Activated CD8-positive, alpha-beta memory T cell treated with anti-CD3 and anti-CD28 coated beads, Interleukin-2, amount 10 ng/mL, durations not matched to agents 7 days and 5 days (primary cell): ENCODE measurements around the gene DKK3. TPM values are rescaled to one million over a fixed set of nuclear protein-coding genes. Genes with fewer than 3 reads are reported as not detected.

Experiments used
- ATAC-seq: fragments of 150-1000 bp; cut with Tn5 transposase; one replicate; pipeline ENCODE4 v1.10.0; 2021; ENCODE audit warnings: moderate library complexity
- CTCF ChIA-PET: fragments of 350-600 bp; sonication (Branson Sonifier 250); formaldehyde crosslinking; loops from one replicate; lab custom pipeline; 2021; ENCODE audit warnings: antibody characterized with exemption; lab: Charles Lee
- DNase-seq: peaks from one replicate; pipeline ENCODE4 v3.0.0-alpha.2; 2020
- H3K27ac Mint-ChIP-seq: one replicate; pipeline ENCODE4 v1.8.0; 2021; ENCODE audit warnings: mild to moderate bottlenecking, mixed read lengths
- H3K27me3 Mint-ChIP-seq: one replicate; pipeline ENCODE4 v1.8.0; 2021; ENCODE audit warnings: mixed read lengths
- H3K36me3 Mint-ChIP-seq: one replicate; pipeline ENCODE4 v1.8.0; 2021; ENCODE audit warnings: mild to moderate bottlenecking, mixed read lengths
- H3K4me1 Mint-ChIP-seq: one replicate; pipeline ENCODE4 v1.8.0; 2021; ENCODE audit warnings: mixed read lengths
- H3K4me3 Mint-ChIP-seq: one replicate; pipeline ENCODE4 v1.8.0; 2021; ENCODE audit warnings: mild to moderate bottlenecking, moderate library complexity, mixed read lengths
- H3K9me3 Mint-ChIP-seq: one replicate; pipeline ENCODE4 v1.8.0; 2022; ENCODE audit warnings: low read depth, mixed read lengths
- total RNA-seq, 2 experiments: library from RNA; stranded (reverse); gene quantifications; one replicate each; pipeline ENCODE4 v1.2.3, GENCODE V29; 2021

DKK3 gene
- total RNA-seq, 2 experiments from 2014 or later, result not detected

- H3K36me3 Mint-ChIP-seq, result no peaks in the 10 kb centered on the region
- ATAC-seq (no peak), DNase-seq (no peak)
- H3K4me3 Mint-ChIP-seq, result no peak overlapping the region
- CTCF ChIA-PET, result interaction anchor here (1.7 kb wide), 1 partner anchor 262 kb away, joined by 5 read pairs; no protein-coding TSS in a partner anchor
- H3K27ac Mint-ChIP-seq, result no peak overlapping the region
- H3K9me3 Mint-ChIP-seq, result no peaks in the 10 kb centered on the region
- H3K4me1 Mint-ChIP-seq, result peaks cover 10% of the 10 kb centered on the region
- peaks cover 22% of the 10 kb centered on the region for H3K27me3 Mint-ChIP-seq
Measured at GRCh38 chr11:12026331-12027211, 18.1 kb upstream of the DKK3 start.

- no peaks in the 10 kb centered on the region for H3K9me3 Mint-ChIP-seq
- H3K4me3 Mint-ChIP-seq, result no peak overlapping the region
- peaks cover 29% of the 10 kb centered on the region for H3K27me3 Mint-ChIP-seq
- peaks cover 10% of the 10 kb centered on the region for H3K4me1 Mint-ChIP-seq
- no peak for ATAC-seq
- DNase-seq, result no peak
- H3K27ac Mint-ChIP-seq, result no peak overlapping the region
- H3K36me3 Mint-ChIP-seq, result no peaks in the 10 kb centered on the region
- CTCF ChIA-PET, result no interaction called here
Measured at GRCh38 chr11:12024254-12024926, 16.0 kb upstream of the DKK3 start.

- Mint-ChIP-seq H3K4me1 (peaks cover 10% of the 10 kb centered on the region), H3K27me3 (peaks cover 29% of the 10 kb centered on the region), H3K9me3 (no peaks in the 10 kb centered on the region), H3K27ac (no peak overlapping the region), H3K36me3 (no peaks in the 10 kb centered on the region), H3K4me3 (no peak overlapping the region)
- CTCF ChIA-PET, result no interaction called here
- no peak for ATAC-seq
- no peak for DNase-seq
Measured at GRCh38 chr11:12023015-12023414, 14.6 kb upstream of the DKK3 start.

- CTCF ChIA-PET, result interaction anchor here (1.6 kb wide), 1 partner anchor 24 kb away, joined by 4 read pairs; no protein-coding TSS in a partner anchor
- Mint-ChIP-seq H3K27ac (no peak overlapping the region), H3K4me3 (no peak overlapping the region), H3K9me3 (no peaks in the 10 kb centered on the region), H3K27me3 (peaks cover 37% of the 10 kb centered on the region), H3K4me1 (no peaks in the 10 kb centered on the region), H3K36me3 (no peaks in the 10 kb centered on the region)
- no peak for ATAC-seq
- no peak for DNase-seq
Measured at GRCh38 chr11:12020546-12020945, 12.1 kb upstream of the DKK3 start.

- Mint-ChIP-seq H3K4me3 (no peak overlapping the region), H3K27me3 (peaks cover 40% of the 10 kb centered on the region), H3K9me3 (no peaks in the 10 kb centered on the region), H3K36me3 (no peaks in the 10 kb centered on the region), H3K4me1 (no peaks in the 10 kb centered on the region), H3K27ac (no peak overlapping the region)
- DNase-seq, result no peak
- CTCF ChIA-PET, result interaction anchor here (1.3 kb wide), 1 partner anchor 24 kb away, joined by 3 read pairs; no protein-coding TSS in a partner anchor
- no peak for ATAC-seq
Measured at GRCh38 chr11:12019866-12020416, 11.5 kb upstream of the DKK3 start.

GRCh38 chr11:12019337-12019736, 10.9 kb upstream of the DKK3 start:
- no peak for DNase-seq
- no peak overlapping the region for H3K27ac Mint-ChIP-seq
- no peak for ATAC-seq
- no peaks in the 10 kb centered on the region for H3K4me1 Mint-ChIP-seq
- CTCF ChIA-PET, result interaction anchor here (1.3 kb wide), 1 partner anchor 24 kb away, joined by 3 read pairs; no protein-coding TSS in a partner anchor
- H3K27me3 Mint-ChIP-seq, result peaks cover 45% of the 10 kb centered on the region
- no peaks in the 10 kb centered on the region for H3K36me3 Mint-ChIP-seq
- H3K4me3 Mint-ChIP-seq, result no peak overlapping the region
- H3K9me3 Mint-ChIP-seq, result no peaks in the 10 kb centered on the region

- CTCF ChIA-PET, result no interaction called here
- H3K36me3 Mint-ChIP-seq, result no peaks in the 10 kb centered on the region
Measured at GRCh38 chr11:12017865-12018453, 9.5 kb upstream of the DKK3 start.

GRCh38 chr11:12017243-12017678, 8.8 kb upstream of the DKK3 start:
- H3K36me3 Mint-ChIP-seq, result no peaks in the 10 kb centered on the region
- ATAC-seq (no peak), DNase-seq (no peak)
- H3K9me3 Mint-ChIP-seq, result no peaks in the 10 kb centered on the region
- H3K27me3 Mint-ChIP-seq, result peaks cover 55% of the 10 kb centered on the region
- H3K4me3 Mint-ChIP-seq, result no peak overlapping the region
- CTCF ChIA-PET, result interaction anchor here (1.0 kb wide), 1 partner anchor 264 kb away, joined by 3 read pairs; no protein-coding TSS in a partner anchor
- H3K27ac Mint-ChIP-seq, result no peak overlapping the region
- no peaks in the 10 kb centered on the region for H3K4me1 Mint-ChIP-seq

More at GRCh38 chr11:12017865-12018453, 9.5 kb upstream of the DKK3 start:
- Mint-ChIP-seq H3K4me1 (no peaks in the 10 kb centered on the region), H3K27me3 (peaks cover 54% of the 10 kb centered on the region), H3K4me3 (no peak overlapping the region), H3K9me3 (no peaks in the 10 kb centered on the region), H3K27ac (no peak overlapping the region)
- DNase-seq, result no peak
- ATAC-seq, result no peak

- no peak overlapping the region for H3K4me3 Mint-ChIP-seq
- ATAC-seq (no peak), DNase-seq (no peak)
- no peaks in the 10 kb centered on the region for H3K36me3 Mint-ChIP-seq
- H3K27me3 Mint-ChIP-seq, result peaks cover 55% of the 10 kb centered on the region
- H3K27ac Mint-ChIP-seq, result no peak overlapping the region
- CTCF ChIA-PET, result interaction anchor here (0.9 to 1.0 kb wide), 2 partner anchors 217 to 265 kb away, joined by 3 read pairs; no protein-coding TSS in a partner anchor
- H3K9me3 Mint-ChIP-seq, result no peaks in the 10 kb centered on the region
- no peaks in the 10 kb centered on the region for H3K4me1 Mint-ChIP-seq
Measured at GRCh38 chr11:12016246-12016645, 7.8 kb upstream of the DKK3 start.

GRCh38 chr11:12015486-12015885, 7.1 kb upstream of the DKK3 start:
- H3K4me3 Mint-ChIP-seq, result no peak overlapping the region
- no peak for DNase-seq
- H3K27ac Mint-ChIP-seq, result no peak overlapping the region
- H3K27me3 Mint-ChIP-seq, result peaks cover 59% of the 10 kb centered on the region
- H3K4me1 Mint-ChIP-seq, result no peaks in the 10 kb centered on the region
- H3K9me3 Mint-ChIP-seq, result no peaks in the 10 kb centered on the region
- no peaks in the 10 kb centered on the region for H3K36me3 Mint-ChIP-seq
- ATAC-seq, result no peak
- CTCF ChIA-PET, result interaction anchor here (0.7 to 0.9 kb wide), 2 partner anchors 37 to 216 kb away, joined by 3 read pairs; no protein-coding TSS in a partner anchor

- Mint-ChIP-seq H3K4me1 (peaks cover 5% of the 10 kb centered on the region), H3K4me3 (no peak overlapping the region), H3K9me3 (no peaks in the 10 kb centered on the region), H3K36me3 (no peaks in the 10 kb centered on the region), H3K27me3 (peaks cover 67% of the 10 kb centered on the region), H3K27ac (no peak overlapping the region)
- no peak for ATAC-seq
- no peak for DNase-seq
- CTCF ChIA-PET, result no interaction called here
Measured at GRCh38 chr11:12013781-12014180, 5.4 kb upstream of the DKK3 start.

- no peak for ATAC-seq
- H3K27ac Mint-ChIP-seq, result no peak overlapping the region
- CTCF ChIA-PET, result interaction anchor here (0.8 to 1.4 kb wide), 2 partner anchors 10 to 35 kb away, joined by 3 to 4 read pairs; no protein-coding TSS in a partner anchor
- peaks cover 5% of the 10 kb centered on the region for H3K4me1 Mint-ChIP-seq
- DNase-seq, result peak; percentile 26
- H3K9me3 Mint-ChIP-seq, result no peaks in the 10 kb centered on the region
- peak overlapping the region; percentile 25 for H3K4me3 Mint-ChIP-seq
- H3K27me3 Mint-ChIP-seq, result peaks cover 86% of the 10 kb centered on the region
- H3K36me3 Mint-ChIP-seq, result no peaks in the 10 kb centered on the region
Measured at GRCh38 chr11:12009617-12010321, 1.3 kb upstream of the DKK3 start.
